Measurements from ENCODE around the gene KIF1B. TPM values are rescaled to one million over a fixed set of nuclear protein-coding genes. Genes with fewer than 3 reads are reported as not detected.

The KIF1B gene
- total RNA-seq, 1 donor from 2014 or later: 113 TPM

DNA sequence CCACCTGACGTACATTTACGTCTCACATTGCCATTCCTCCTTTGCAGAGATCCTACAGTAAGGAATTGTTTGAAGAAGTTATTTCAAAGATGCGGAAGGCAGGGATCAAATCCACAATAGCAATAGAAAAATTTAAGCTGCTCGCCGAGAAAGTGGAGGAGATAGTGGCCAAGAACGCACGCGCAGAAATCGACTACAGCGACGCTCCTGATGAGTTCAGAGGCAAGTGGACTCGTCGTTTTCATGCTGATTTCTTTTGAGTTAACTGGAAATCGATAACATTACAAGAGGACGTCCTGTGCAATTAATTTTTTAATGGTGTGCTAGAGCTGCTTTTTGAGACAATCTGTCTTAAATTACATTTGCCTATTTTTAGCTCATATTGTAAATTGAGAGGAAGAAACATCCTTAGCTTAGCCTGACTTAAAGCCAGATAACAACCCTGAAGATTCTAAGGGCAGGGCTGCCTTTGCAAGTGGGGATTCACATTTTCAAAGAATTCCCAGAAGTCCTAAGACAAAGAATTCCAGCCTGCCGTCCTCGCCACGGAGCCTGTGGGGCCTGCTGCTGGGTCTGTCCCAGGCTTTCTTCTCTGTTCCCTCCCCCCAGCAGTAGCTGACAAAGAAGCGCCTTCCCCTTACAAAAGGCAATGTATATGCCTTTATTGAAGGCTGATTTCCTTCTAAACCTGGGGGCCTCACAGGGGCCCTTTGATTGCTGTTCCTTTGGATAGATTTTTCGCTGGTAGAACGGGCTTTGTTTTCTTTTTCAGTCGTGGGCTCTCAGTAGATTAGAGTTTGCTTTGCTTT lies 31.6 kb upstream of the KIF1B start:
- Mint-ChIP-seq H3K27ac (ENCODE audit: unreplicated experiment) (peak overlapping the region; percentile 98), H3K27me3 (ENCODE audit: low read depth) (no peaks in the 10 kb centered on the region), H3K4me1 (peaks cover 51% of the 10 kb centered on the region), H3K4me3 (peak overlapping the region; percentile 66), H3K36me3 (ENCODE audit: low read depth) (peaks cover 19% of the 10 kb centered on the region), H3K9me3 (peaks cover 6% of the 10 kb centered on the region)
- DNase-seq (ENCODE audit: low read depth, low spot score): peak; percentile 43
- TF ChIP-seq, protein P1, sequence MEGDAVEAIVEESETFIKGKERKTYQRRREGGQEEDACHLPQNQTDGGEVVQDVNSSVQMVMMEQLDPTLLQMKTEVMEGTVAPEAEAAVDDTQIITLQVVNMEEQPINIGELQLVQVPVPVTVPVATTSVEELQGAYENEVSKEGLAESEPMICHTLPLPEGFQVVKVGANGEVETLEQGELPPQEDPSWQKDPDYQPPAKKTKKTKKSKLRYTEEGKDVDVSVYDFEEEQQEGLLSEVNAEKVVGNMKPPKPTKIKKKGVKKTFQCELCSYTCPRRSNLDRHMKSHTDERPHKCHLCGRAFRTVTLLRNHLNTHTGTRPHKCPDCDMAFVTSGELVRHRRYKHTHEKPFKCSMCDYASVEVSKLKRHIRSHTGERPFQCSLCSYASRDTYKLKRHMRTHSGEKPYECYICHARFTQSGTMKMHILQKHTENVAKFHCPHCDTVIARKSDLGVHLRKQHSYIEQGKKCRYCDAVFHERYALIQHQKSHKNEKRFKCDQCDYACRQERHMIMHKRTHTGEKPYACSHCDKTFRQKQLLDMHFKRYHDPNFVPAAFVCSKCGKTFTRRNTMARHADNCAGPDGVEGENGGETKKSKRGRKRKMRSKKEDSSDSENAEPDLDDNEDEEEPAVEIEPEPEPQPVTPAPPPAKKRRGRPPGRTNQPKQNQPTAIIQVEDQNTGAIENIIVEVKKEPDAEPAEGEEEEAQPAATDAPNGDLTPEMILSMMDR (conservative IDR thresholded peaks at IDR 0.05): no peak

GRCh38 chr1:10179406-10180091 lies 30.8 kb upstream of the KIF1B start:
- peak overlapping the region; percentile 98 for H3K27ac Mint-ChIP-seq (ENCODE audit: unreplicated experiment)
- H3K36me3 Mint-ChIP-seq (ENCODE audit: low read depth): peaks cover 20% of the 10 kb centered on the region

GRCh38 chr1:10181154-10181553 lies 29.2 kb upstream of the KIF1B start:
- H3K27ac Mint-ChIP-seq (ENCODE audit: unreplicated experiment): peak overlapping the region; percentile 4
- no peaks in the 10 kb centered on the region for H3K27me3 Mint-ChIP-seq (ENCODE audit: low read depth)
- H3K4me3 Mint-ChIP-seq: peak overlapping the region; percentile 70
- TF ChIP-seq, protein P1 (conservative IDR thresholded peaks at IDR 0.05): no peak
- no peak for DNase-seq (ENCODE audit: low read depth, low spot score)
- H3K4me1 Mint-ChIP-seq: peaks cover 59% of the 10 kb centered on the region
- H3K36me3 Mint-ChIP-seq (ENCODE audit: low read depth): peaks cover 12% of the 10 kb centered on the region
- no peaks in the 10 kb centered on the region for H3K9me3 Mint-ChIP-seq

More at GRCh38 chr1:10179406-10180091, 30.8 kb upstream of the KIF1B start:
- DNase-seq (ENCODE audit: low read depth, low spot score): peak; percentile 46
- peaks cover 54% of the 10 kb centered on the region for H3K4me1 Mint-ChIP-seq
- H3K9me3 Mint-ChIP-seq: peaks cover 6% of the 10 kb centered on the region
- H3K4me3 Mint-ChIP-seq: peak overlapping the region; percentile 66
- no peaks in the 10 kb centered on the region for H3K27me3 Mint-ChIP-seq (ENCODE audit: low read depth)
- TF ChIP-seq, protein P1 (conservative IDR thresholded peaks at IDR 0.05): no peak

GRCh38 chr1:10185759-10186158 lies 24.6 kb upstream of the KIF1B start:
- peaks cover 24% of the 10 kb centered on the region for H3K4me1 Mint-ChIP-seq
- peaks cover 2% of the 10 kb centered on the region for H3K9me3 Mint-ChIP-seq
- H3K27ac Mint-ChIP-seq (ENCODE audit: unreplicated experiment): no peak overlapping the region
- no peak for DNase-seq (ENCODE audit: low read depth, low spot score)
- H3K36me3 Mint-ChIP-seq (ENCODE audit: low read depth): peaks cover 16% of the 10 kb centered on the region
- TF ChIP-seq, protein P1 (conservative IDR thresholded peaks at IDR 0.05): no peak
- peak overlapping the region; percentile 29 for H3K4me3 Mint-ChIP-seq
- no peaks in the 10 kb centered on the region for H3K27me3 Mint-ChIP-seq (ENCODE audit: low read depth)

GRCh38 chr1:10186331-10187025 lies 23.9 kb upstream of the KIF1B start:
- no peak overlapping the region for H3K27ac Mint-ChIP-seq (ENCODE audit: unreplicated experiment)
- peaks cover 16% of the 10 kb centered on the region for H3K36me3 Mint-ChIP-seq (ENCODE audit: low read depth)
- no peak overlapping the region for H3K4me3 Mint-ChIP-seq
- no peak for DNase-seq (ENCODE audit: low read depth, low spot score)
- H3K9me3 Mint-ChIP-seq: peaks cover 2% of the 10 kb centered on the region
- TF ChIP-seq, protein P1 (conservative IDR thresholded peaks at IDR 0.05): no peak
- peaks cover 17% of the 10 kb centered on the region for H3K4me1 Mint-ChIP-seq
- no peaks in the 10 kb centered on the region for H3K27me3 Mint-ChIP-seq (ENCODE audit: low read depth)

Measured in neural crest cell (in vitro differentiated cells).